GM23338 (cell line): ENCODE data around the gene NCS1. TPM values are rescaled to one million over a fixed set of nuclear protein-coding genes. Genes with fewer than 3 reads are reported as not detected.

Experiments
- ATAC-seq: fragments of 200-7000 bp; cut with Tn5 transposase; 3 replicates; pipeline ENCODE4 v1.9.1; 2020
- DNase-seq: peaks from one replicate; pipeline ENCODE4 v3.0.0-alpha.2; 2015; ENCODE audit warnings: low spot score
- H2AFZ ChIP-seq: fragments of 200-600 bp; sonication (generic); 2 replicates; pipeline ENCODE4 v1.8.0; 2016; ENCODE audit warnings: antibody characterized with exemption, mild to moderate bottlenecking, moderate library complexity
- H3F3A ChIP-seq: fragments of 200-600 bp; sonication (generic); replicated peaks from 2 replicates; pipeline ENCODE4 v1.8.0; 2017; ENCODE audit warnings: antibody characterized with exemption, mixed run types, low read depth
- H3K27ac ChIP-seq: fragments of 200-600 bp; sonication (generic); 2 replicates; pipeline ENCODE4 v1.6.1; 2016; ENCODE audit warnings: low read depth
- H3K27me3 ChIP-seq: fragments of 200-600 bp; sonication (generic); 2 replicates; pipeline ENCODE4 v1.8.0; 2016; ENCODE audit warnings: mild to moderate bottlenecking, mixed run types, moderate library complexity; ENCODE audit not compliant: insufficient read depth
- H3K36me3 ChIP-seq: fragments of 200-600 bp; sonication (generic); 2 replicates; pipeline ENCODE4 v1.8.0; 2016; ENCODE audit warnings: mild to moderate bottlenecking; ENCODE audit not compliant: insufficient read depth
- H3K4me1 ChIP-seq: fragments of 200-600 bp; sonication (generic); 2 replicates; pipeline ENCODE4 v1.8.0; 2016; ENCODE audit warnings: mild to moderate bottlenecking, moderate library complexity; ENCODE audit not compliant: insufficient read depth
- H3K4me2 ChIP-seq: fragments of 200-600 bp; sonication (generic); 2 replicates; pipeline ENCODE4 v1.7.1; 2017; ENCODE audit warnings: mixed run types
- H3K4me3 ChIP-seq: fragments of 200-600 bp; sonication (generic); 2 replicates; pipeline ENCODE4 v1.6.1; 2016; ENCODE audit warnings: mixed run types
- H3K79me2 ChIP-seq: fragments of 200-600 bp; sonication (generic); replicated peaks from 2 replicates; pipeline ENCODE4 v1.8.0; 2017; ENCODE audit warnings: mild to moderate bottlenecking; ENCODE audit not compliant: insufficient read depth
- H3K9me2 ChIP-seq: fragments of 200-600 bp; sonication (generic); 2 replicates; pipeline ENCODE4 v1.8.0; 2017; ENCODE audit not compliant: insufficient read depth
- H4K20me1 ChIP-seq: fragments of 200-600 bp; sonication (generic); replicated peaks from 2 replicates; pipeline ENCODE4 v1.8.0; 2017; ENCODE audit warnings: mild to moderate bottlenecking; ENCODE audit not compliant: insufficient read depth
- H3K27ac Mint-ChIP-seq: 2 replicates; pipeline ENCODE4 v1.8.0; 2020; ENCODE audit warnings: inconsistent platforms, mild to moderate bottlenecking, moderate library complexity, mixed read lengths
- H3K27me3 Mint-ChIP-seq: 3 replicates; pipeline ENCODE4 v1.8.0; 2022; ENCODE audit warnings: low read depth, mild to moderate bottlenecking, moderate library complexity, mixed read lengths, inconsistent platforms; ENCODE audit not compliant: insufficient read depth, poor library complexity
- H3K36me3 Mint-ChIP-seq: 3 replicates; pipeline ENCODE4 v1.8.0; 2021; ENCODE audit warnings: low read depth, mild to moderate bottlenecking, inconsistent platforms, moderate library complexity, mixed read lengths
- H3K4me1 Mint-ChIP-seq: 3 replicates; pipeline ENCODE4 v1.8.0; 2020; ENCODE audit warnings: mild to moderate bottlenecking, inconsistent platforms, mixed read lengths
- H3K4me3 Mint-ChIP-seq: 3 replicates; pipeline ENCODE4 v1.8.0; 2021; ENCODE audit warnings: moderate library complexity, mild to moderate bottlenecking, inconsistent platforms, mixed read lengths
- H3K9me3 Mint-ChIP-seq: 3 replicates; pipeline ENCODE4 v1.8.0; 2020; ENCODE audit warnings: moderate library complexity, mild to moderate bottlenecking, inconsistent platforms, mixed read lengths
- CTCF ChIP-seq, 2 experiments: fragments of 200-600 bp in 1 of 2; sonication (generic) in 1 of 2; conservative IDR thresholded peaks; 2 replicates each; pipeline versions ENCODE4 v1.5.1 to v1.6.1; 2016 to 2017; ENCODE audit warnings: antibody characterized with exemption in 2 of 2, low read depth in 2 of 2, mild to moderate bottlenecking in 2 of 2, moderate library complexity in 1 of 2
- ETS1 ChIP-seq: IDR thresholded peaks from 2 replicates; pipeline ENCODE4 v1.6.1; 2016; ENCODE audit warnings: antibody characterized with exemption
- EZH2phosphoT487 ChIP-seq: fragments of 200-600 bp; sonication (generic); IDR thresholded peaks from one replicate; pipeline ENCODE4 v1.8.1; 2018; ENCODE audit warnings: antibody characterized with exemption; ENCODE audit not compliant: unreplicated experiment
- JUNB ChIP-seq: IDR thresholded peaks from one replicate; pipeline ENCODE4 v1.6.1; 2016; ENCODE audit warnings: antibody characterized with exemption; ENCODE audit not compliant: unreplicated experiment
- REST ChIP-seq: IDR thresholded peaks from one replicate; pipeline ENCODE4 v1.6.1; 2018; ENCODE audit warnings: antibody characterized with exemption; ENCODE audit not compliant: unreplicated experiment
- ZNF114 ChIP-seq: fragments of 250-450 bp; sonication (Bioruptor Pico); IDR thresholded peaks from 2 replicates; pipeline ENCODE4 v1.5.0; 2020; ENCODE audit warnings: mild to moderate bottlenecking, moderate library complexity
- ZNF331 ChIP-seq: fragments of 250-450 bp; sonication (Bioruptor Pico); IDR thresholded peaks from 2 replicates; pipeline ENCODE4 v1.5.0; 2020; ENCODE audit warnings: low read depth, mild to moderate bottlenecking, moderate library complexity
- ZNF462 ChIP-seq: fragments of 250-450 bp; sonication (Bioruptor Pico); IDR thresholded peaks from 2 replicates; pipeline ENCODE4 v1.5.0; 2020; ENCODE audit warnings: mild to moderate bottlenecking, moderate library complexity
- polyA plus RNA-seq: library from polyadenylated mRNA; unstranded; fragments of >200 nt; fragmentation: Nextera tagmentation; extraction: Ambion mirVana; gene quantifications from 2 replicates; pipeline ENCODE4 v1.2.1, GENCODE V29; 2016
- total RNA-seq: library from RNA; depleted of rRNA; stranded (reverse); fragments of >200 nt; shearing (Covaris generic); gene quantifications from 2 replicates; pipeline ENCODE4 v1.2.3, GENCODE V29; 2014

Gene NCS1
- total and polyA plus RNA-seq, 2 experiments from 2014 or later: 8.2 to 34.3 TPM

- TF ChIP-seq ZNF462 (CRISPR knock-in tag): no peak
These were observed 64.9 kb downstream of the NCS1 start (continued) for GRCh38 chr9:130237076-130237475.

GRCh38 chr9:130237763-130238524, 65.7 kb downstream of the NCS1 start:
- Mint-ChIP-seq H3K4me3 (no peak overlapping the region), H3K27me3 (peaks cover 18% of the 10 kb centered on the region), H3K4me1 (peaks cover 30% of the 10 kb centered on the region), H3K27ac (peak overlapping the region; percentile 65), H3K36me3 (peaks cover 8% of the 10 kb centered on the region), H3K9me3 (no peaks in the 10 kb centered on the region; the same call in 2 of the 3 replicates)
- H3K79me2 ChIP-seq: no peaks in the 10 kb centered on the region
- H3K4me3 ChIP-seq: no peak overlapping the region
- H3F3A ChIP-seq: no peaks in the 10 kb centered on the region
- no peak overlapping the region for H3K4me2 ChIP-seq
- H2AFZ ChIP-seq: no peak overlapping the region
- peak overlapping the region; percentile 45; the same call in 1 of the 2 replicates for H3K27ac ChIP-seq
- peak; percentile 17 for DNase-seq
- no peaks in the 10 kb centered on the region for H3K27me3 ChIP-seq
- no peak for ATAC-seq
- no peaks in the 10 kb centered on the region for H3K4me1 ChIP-seq
- H4K20me1 ChIP-seq: no peaks in the 10 kb centered on the region
- H3K36me3 ChIP-seq: no peaks in the 10 kb centered on the region; the same call in 1 of the 2 replicates
- H3K9me2 ChIP-seq: no peaks in the 10 kb centered on the region
- TF ChIP-seq ETS1 (no peak), JUNB (no peak), ZNF331 (no peak), ZNF114 (CRISPR knock-in tag) (no peak), REST (no peak), EZH2phosphoT487 (no peak), CTCF (conservative IDR thresholded peaks at IDR 0.05; ENCODE audit: low read depth in 2 of 2) (no peak)
